GM12874 (cell line): ENCODE data around the gene DAAM2.

ENCODE experiments used
- CTCF ChIP-seq: IDR thresholded peaks from 2 replicates; pipeline ENCODE4 v1.5.1; 2011; ENCODE audit warnings: low read depth, mild to moderate bottlenecking, control low read depth, low read length, moderate library complexity; ENCODE audit not compliant: insufficient read depth

The DAAM2 gene

DNA sequence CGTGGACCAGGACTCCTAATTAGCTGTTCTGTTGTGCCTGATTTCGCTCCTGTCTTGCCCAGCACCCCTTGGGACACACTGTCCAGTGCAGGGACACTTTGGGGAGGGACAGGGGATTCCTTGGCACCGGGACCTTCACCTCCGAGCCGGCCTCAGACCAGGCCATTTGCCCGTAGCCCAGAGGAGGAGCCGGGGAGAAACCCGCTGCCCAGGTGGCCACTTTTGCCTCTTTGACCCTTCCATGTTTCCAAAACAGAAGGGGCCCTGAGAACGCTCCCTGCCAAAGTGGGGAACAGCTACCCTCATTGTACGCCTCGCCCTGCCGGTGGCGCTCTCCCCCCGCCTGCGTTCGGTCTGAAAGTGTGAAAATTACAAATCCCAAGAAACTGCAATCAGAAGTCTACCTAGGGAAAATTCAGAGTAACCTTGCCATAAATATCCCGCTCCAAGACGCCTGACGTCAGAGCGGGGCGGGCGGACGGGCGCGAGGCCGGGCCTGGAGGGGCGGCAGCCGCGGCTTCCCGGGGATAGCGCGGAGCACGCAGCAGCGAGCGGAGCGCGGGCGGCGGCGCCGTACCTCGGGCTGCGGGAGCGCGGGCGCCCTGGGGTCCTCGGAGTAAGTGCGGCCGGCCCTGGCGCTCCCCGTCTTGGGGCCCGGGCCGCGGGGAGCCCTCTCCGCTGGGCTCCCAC is at the start of gene DAAM2:
Gene DAAM2 (plus strand): TSS at position 527 of the 690 bp plus-strand sequence. CDS start 63,927 bp downstream, outside the sequence.
- no peak for TF ChIP-seq CTCF

- TF ChIP-seq CTCF: no peak
Observed at GRCh38 chr6:39746795-39747194, 45.4 kb upstream of the DAAM2 start.

GRCh38 chr6:39752835-39753724 is 39.1 kb upstream of the DAAM2 start:
- no peak for TF ChIP-seq CTCF

DNA sequence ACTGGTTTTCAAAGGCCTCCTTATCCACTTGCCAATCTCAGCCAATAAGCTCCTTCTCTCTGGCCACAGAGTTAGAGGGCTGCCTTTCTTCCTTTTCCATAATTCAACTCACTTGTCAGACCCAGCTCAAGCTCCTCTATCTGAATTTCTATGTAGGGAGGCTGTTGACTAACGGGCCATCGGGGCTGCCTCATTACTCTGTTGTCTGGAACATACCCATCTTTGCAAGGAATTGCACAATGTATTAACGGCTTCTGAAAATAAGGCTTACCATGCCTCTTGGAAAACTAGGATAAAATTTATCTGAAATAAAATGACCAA is 38.5 kb upstream of the DAAM2 start:
- no peak for TF ChIP-seq CTCF

GRCh38 chr6:39754514-39755115 is 37.6 kb upstream of the DAAM2 start:
- TF ChIP-seq CTCF: no peak

- no peak for TF ChIP-seq CTCF
Observed at GRCh38 chr6:39755231-39755630, 36.9 kb upstream of the DAAM2 start.

GRCh38 chr6:39756582-39756981 is 35.6 kb upstream of the DAAM2 start:
- TF ChIP-seq CTCF: no peak
